ENCODE measurements around the gene LRRC40. TPM values are rescaled to one million over a fixed set of nuclear protein-coding genes. Genes with fewer than 3 reads are reported as not detected.

LRRC40 gene
- 21.3 and 21.4 TPM in 2 replicates for total RNA-seq

GRCh38 chr1:70205434-70206118 lies at the start of gene LRRC40:
Gene LRRC40 (minus strand): TSS chr1:70205579. CDS start chr1:70205540, 39 bp downstream.

GRCh38 chr1:70221238-70222121 lies 16.1 kb upstream of the LRRC40 start, which contains the start of gene SRSF11:
Gene SRSF11 (plus strand): TSS chr1:70221380. CDS start chr1:70221637, 257 bp downstream.

Small RNAs within 50 kb of the gene (small RNA-seq; reads per million reads assigned to genes)
- not detected for gene RN7SL242P

Other genes with a start within 250 kb of the LRRC40 start
- 162 and 215 TPM in 2 replicates for gene SRSF11, start 15.8 kb upstream of the LRRC40 start, total RNA-seq
- 36.8 and 39.4 TPM in 2 replicates for gene ANKRD13C, start 149.1 kb upstream of the LRRC40 start, total RNA-seq
- 6.4 and 8.3 TPM in 2 replicates for gene CTH, start 205.7 kb upstream of the LRRC40 start, total RNA-seq

Measured in hair follicle dermal papilla cell (primary cell).